Activated CD8-positive, alpha-beta T cell treated with anti-CD3 and anti-CD28 coated beads, Interleukin-2, amount 10 ng/mL, durations not matched to agents 7 days and 5 days (primary cell): Measurements from ENCODE around the gene PPP2R5A. TPM values are rescaled to one million over a fixed set of nuclear protein-coding genes. Genes with fewer than 3 reads are reported as not detected.

ENCODE experiments used
- ATAC-seq: fragments of 150-1000 bp; cut with Tn5 transposase; one replicate; pipeline ENCODE4 v1.10.0; 2021; ENCODE audit warnings: moderate library complexity
- CTCF ChIA-PET: fragments of 350-600 bp; sonication (Branson Sonifier 250); formaldehyde crosslinking; loops from one replicate; lab custom pipeline; 2021; ENCODE audit warnings: antibody characterized with exemption; lab: Charles Lee
- POLR2A ChIA-PET: fragments of 350-600 bp; sonication (Branson Sonifier 250); formaldehyde crosslinking; loops from one replicate; lab custom pipeline; 2021; ENCODE audit warnings: antibody characterized with exemption; lab: Charles Lee
- DNase-seq: peaks from one replicate; pipeline ENCODE4 v3.0.0-alpha.2; 2020
- H3K27ac Mint-ChIP-seq: one replicate; pipeline ENCODE4 v1.8.0; 2021; ENCODE audit warnings: mild to moderate bottlenecking, mixed read lengths
- H3K27me3 Mint-ChIP-seq: one replicate; pipeline ENCODE4 v1.8.0; 2021; ENCODE audit warnings: low read depth, mixed read lengths
- H3K36me3 Mint-ChIP-seq: one replicate; pipeline ENCODE4 v1.8.0; 2021; ENCODE audit warnings: low read depth, mixed read lengths
- H3K4me1 Mint-ChIP-seq: one replicate; pipeline ENCODE4 v1.8.0; 2021; ENCODE audit warnings: low read depth, mixed read lengths
- H3K4me3 Mint-ChIP-seq: one replicate; pipeline ENCODE4 v1.8.0; 2021; ENCODE audit warnings: mild to moderate bottlenecking, mixed read lengths
- H3K9me3 Mint-ChIP-seq: one replicate; pipeline ENCODE4 v1.8.0; 2022; ENCODE audit warnings: mixed read lengths; ENCODE audit not compliant: insufficient read depth
- total RNA-seq, 2 experiments: library from RNA; stranded (reverse); gene quantifications; one replicate each; pipeline ENCODE4 v1.2.3, GENCODE V29; 2021

PPP2R5A gene
- total RNA-seq, 2 experiments from 2014 or later: 66.7 to 72.3 TPM

- H3K9me3 Mint-ChIP-seq: no peaks in the 10 kb centered on the region
- ChIA-PET CTCF (no interaction called here), POLR2A (no interaction called here)
- H3K36me3 Mint-ChIP-seq: peaks cover 44% of the 10 kb centered on the region
- DNase-seq (no peak), ATAC-seq (no peak)
- no peak overlapping the region for H3K27ac Mint-ChIP-seq
- H3K4me3 Mint-ChIP-seq: no peak overlapping the region
- H3K27me3 Mint-ChIP-seq: no peaks in the 10 kb centered on the region
- peaks cover 5% of the 10 kb centered on the region for H3K4me1 Mint-ChIP-seq
Measured at GRCh38 chr1:212354464-212354863, 69.3 kb downstream of the PPP2R5A start.

- H3K27ac Mint-ChIP-seq: no peak overlapping the region
- H3K9me3 Mint-ChIP-seq: no peaks in the 10 kb centered on the region
- H3K27me3 Mint-ChIP-seq: no peaks in the 10 kb centered on the region
- ATAC-seq (no peak), DNase-seq (no peak)
- H3K36me3 Mint-ChIP-seq: peaks cover 48% of the 10 kb centered on the region
- H3K4me3 Mint-ChIP-seq: no peak overlapping the region
- ChIA-PET POLR2A (no interaction called here), CTCF (interaction anchor here (0.6 to 1.8 kb wide), 6 partner anchors 13 to 674 kb away, joined by 3 to 12 read pairs (median 3); no protein-coding TSS in a partner anchor)
- H3K4me1 Mint-ChIP-seq: peaks cover 14% of the 10 kb centered on the region
Measured at GRCh38 chr1:212355230-212355969, 70.2 kb downstream of the PPP2R5A start.

- POLR2A ChIA-PET: no interaction called here
- ATAC-seq (no peak), DNase-seq (no peak)
- Mint-ChIP-seq H3K4me1 (peaks cover 14% of the 10 kb centered on the region), H3K9me3 (no peaks in the 10 kb centered on the region), H3K27ac (peak overlapping the region; percentile 71), H3K4me3 (no peak overlapping the region), H3K36me3 (peaks cover 59% of the 10 kb centered on the region), H3K27me3 (no peaks in the 10 kb centered on the region)
- CTCF ChIA-PET: interaction anchor here (1.1 to 4.2 kb wide), 7 partner anchors 9 to 679 kb away, joined by 3 to 18 read pairs (median 4); partner anchors contain the start of genes DTL and INTS7
Measured at GRCh38 chr1:212359794-212360479, 74.7 kb downstream of the PPP2R5A start.

GRCh38 chr1:212364985-212365384, 79.8 kb downstream of the PPP2R5A start:
- DNase-seq: no peak
- Mint-ChIP-seq H3K27me3 (no peaks in the 10 kb centered on the region), H3K4me3 (no peak overlapping the region), H3K9me3 (no peaks in the 10 kb centered on the region), H3K36me3 (peaks cover 61% of the 10 kb centered on the region), H3K4me1 (peaks cover 5% of the 10 kb centered on the region), H3K27ac (no peak overlapping the region)
- CTCF ChIA-PET: interaction anchor here (1.2 to 4.7 kb wide), 3 partner anchors 98 to 330 kb away, joined by 3 to 54 read pairs (median 9); partner anchors contain the start of genes DTL and INTS7
- ATAC-seq: no peak
- POLR2A ChIA-PET: no interaction called here

- Mint-ChIP-seq H3K4me1 (no peaks in the 10 kb centered on the region), H3K27me3 (no peaks in the 10 kb centered on the region), H3K36me3 (peaks cover 58% of the 10 kb centered on the region), H3K9me3 (no peaks in the 10 kb centered on the region), H3K27ac (no peak overlapping the region), H3K4me3 (no peak overlapping the region)
- ChIA-PET CTCF (interaction anchor here (1.0 to 4.7 kb wide), 14 partner anchors 11 to 686 kb away, joined by 3 to 54 read pairs (median 7); partner anchors contain the start of genes DTL and INTS7), POLR2A (interaction anchor here (1.2 kb wide), 1 partner anchor 81 kb away, joined by 4 read pairs; the partner anchor contains the start of gene PPP2R5A)
- no peak for DNase-seq
- no peak for ATAC-seq
Measured at GRCh38 chr1:212366901-212367300, 81.7 kb downstream of the PPP2R5A start.

GRCh38 chr1:212367474-212368072, 82.4 kb downstream of the PPP2R5A start:
- no peak for ATAC-seq
- Mint-ChIP-seq H3K9me3 (no peaks in the 10 kb centered on the region), H3K36me3 (peaks cover 60% of the 10 kb centered on the region), H3K27ac (no peak overlapping the region), H3K4me1 (no peaks in the 10 kb centered on the region), H3K4me3 (no peak overlapping the region), H3K27me3 (no peaks in the 10 kb centered on the region)
- ChIA-PET CTCF (interaction anchor here (0.7 to 4.7 kb wide), 19 partner anchors 12 to 686 kb away, joined by 3 to 54 read pairs (median 5); partner anchors contain the start of genes DTL and INTS7), POLR2A (interaction anchor here (1.2 kb wide), 1 partner anchor 82 kb away, joined by 4 read pairs; the partner anchor contains the start of gene PPP2R5A)
- DNase-seq: no peak

GRCh38 chr1:212368073-212368484, 82.9 kb downstream of the PPP2R5A start:
- POLR2A ChIA-PET: no interaction called here
- peak; percentile 76 for DNase-seq

GRCh38 chr1:212375986-212376385, 90.8 kb downstream of the PPP2R5A start:
- H3K9me3 Mint-ChIP-seq: no peaks in the 10 kb centered on the region
- no peaks in the 10 kb centered on the region for H3K27me3 Mint-ChIP-seq
- DNase-seq: no peak
- CTCF ChIA-PET: interaction anchor here (1.0 to 1.3 kb wide), 4 partner anchors 8 to 341 kb away, joined by 4 to 6 read pairs (median 6); partner anchors contain the start of genes DTL and INTS7
- no peak overlapping the region for H3K4me3 Mint-ChIP-seq
- POLR2A ChIA-PET: no interaction called here
- no peak overlapping the region for H3K27ac Mint-ChIP-seq
- H3K4me1 Mint-ChIP-seq: peaks cover 9% of the 10 kb centered on the region
- ATAC-seq: no peak
- H3K36me3 Mint-ChIP-seq: peaks cover 60% of the 10 kb centered on the region

More at GRCh38 chr1:212368073-212368484, 82.9 kb downstream of the PPP2R5A start:
- Mint-ChIP-seq H3K4me1 (no peaks in the 10 kb centered on the region), H3K4me3 (no peak overlapping the region), H3K27ac (no peak overlapping the region), H3K9me3 (no peaks in the 10 kb centered on the region), H3K36me3 (peaks cover 63% of the 10 kb centered on the region), H3K27me3 (no peaks in the 10 kb centered on the region)
- ATAC-seq: peak; percentile 92
- CTCF ChIA-PET: interaction anchor here (0.6 to 4.7 kb wide), 22 partner anchors 8 to 687 kb away, joined by 3 to 54 read pairs (median 4); partner anchors contain the start of genes DTL and INTS7

GRCh38 chr1:212377644-212378043, 92.4 kb downstream of the PPP2R5A start:
- no peak for ATAC-seq
- Mint-ChIP-seq H3K4me1 (peaks cover 9% of the 10 kb centered on the region), H3K27me3 (no peaks in the 10 kb centered on the region), H3K27ac (no peak overlapping the region), H3K36me3 (peaks cover 52% of the 10 kb centered on the region), H3K9me3 (no peaks in the 10 kb centered on the region), H3K4me3 (no peak overlapping the region)
- ChIA-PET POLR2A (no interaction called here), CTCF (interaction anchor here (1.3 kb wide), 1 partner anchor 21 kb away, joined by 3 read pairs; no protein-coding TSS in a partner anchor)
- no peak for DNase-seq

- peaks cover 9% of the 10 kb centered on the region for H3K4me1 Mint-ChIP-seq
- H3K9me3 Mint-ChIP-seq: no peaks in the 10 kb centered on the region
- H3K27me3 Mint-ChIP-seq: no peaks in the 10 kb centered on the region
- no peak overlapping the region for H3K27ac Mint-ChIP-seq
- H3K4me3 Mint-ChIP-seq: no peak overlapping the region
- H3K36me3 Mint-ChIP-seq: peaks cover 44% of the 10 kb centered on the region
- CTCF ChIA-PET: interaction anchor here (0.9 to 1.3 kb wide), 2 partner anchors 11 to 76 kb away, joined by 5 read pairs; no protein-coding TSS in a partner anchor
- POLR2A ChIA-PET: no interaction called here
- peak; percentile 49 for ATAC-seq
- peak; percentile 37 for DNase-seq
Measured at GRCh38 chr1:212379366-212379765, 94.2 kb downstream of the PPP2R5A start.

GRCh38 chr1:212381397-212382035, 96.3 kb downstream of the PPP2R5A start:
- ATAC-seq (no peak), DNase-seq (no peak)
- no peaks in the 10 kb centered on the region for H3K27me3 Mint-ChIP-seq
- POLR2A ChIA-PET: no interaction called here
- H3K9me3 Mint-ChIP-seq: no peaks in the 10 kb centered on the region
- CTCF ChIA-PET: no interaction called here
- H3K4me3 Mint-ChIP-seq: no peak overlapping the region
- H3K36me3 Mint-ChIP-seq: peaks cover 50% of the 10 kb centered on the region
- H3K4me1 Mint-ChIP-seq: peaks cover 16% of the 10 kb centered on the region
- no peak overlapping the region for H3K27ac Mint-ChIP-seq
